ELF-1 (cell line): Measurements from ENCODE around the gene TBL3.
"Not testable (repeated sequence)": the region's sequence is repeated elsewhere in the genome, so short reads cannot be mapped to it uniquely, and the experiment has no call there.

Experiments
- DNase-seq: peaks from one replicate; pipeline ENCODE4 v3.0.0-alpha.2; 2016; ENCODE audit warnings: low read depth, low spot score

The TBL3 gene

GRCh38 chr16:1942810-1943726 is 28.8 kb upstream of the TBL3 start, which contains the start of gene MSRB1:
Gene MSRB1, minus strand, starts transcription at chr16:1943199. Its CDS starts 43 bp downstream, at chr16:1943156.
- peak; percentile 98 for DNase-seq

GRCh38 chr16:1944612-1945199 is 27.1 kb upstream of the TBL3 start:
- no peak for DNase-seq

- DNase-seq: no peak
Observed at GRCh38 chr16:1945559-1946391, 26.1 kb upstream of the TBL3 start.

DNA sequence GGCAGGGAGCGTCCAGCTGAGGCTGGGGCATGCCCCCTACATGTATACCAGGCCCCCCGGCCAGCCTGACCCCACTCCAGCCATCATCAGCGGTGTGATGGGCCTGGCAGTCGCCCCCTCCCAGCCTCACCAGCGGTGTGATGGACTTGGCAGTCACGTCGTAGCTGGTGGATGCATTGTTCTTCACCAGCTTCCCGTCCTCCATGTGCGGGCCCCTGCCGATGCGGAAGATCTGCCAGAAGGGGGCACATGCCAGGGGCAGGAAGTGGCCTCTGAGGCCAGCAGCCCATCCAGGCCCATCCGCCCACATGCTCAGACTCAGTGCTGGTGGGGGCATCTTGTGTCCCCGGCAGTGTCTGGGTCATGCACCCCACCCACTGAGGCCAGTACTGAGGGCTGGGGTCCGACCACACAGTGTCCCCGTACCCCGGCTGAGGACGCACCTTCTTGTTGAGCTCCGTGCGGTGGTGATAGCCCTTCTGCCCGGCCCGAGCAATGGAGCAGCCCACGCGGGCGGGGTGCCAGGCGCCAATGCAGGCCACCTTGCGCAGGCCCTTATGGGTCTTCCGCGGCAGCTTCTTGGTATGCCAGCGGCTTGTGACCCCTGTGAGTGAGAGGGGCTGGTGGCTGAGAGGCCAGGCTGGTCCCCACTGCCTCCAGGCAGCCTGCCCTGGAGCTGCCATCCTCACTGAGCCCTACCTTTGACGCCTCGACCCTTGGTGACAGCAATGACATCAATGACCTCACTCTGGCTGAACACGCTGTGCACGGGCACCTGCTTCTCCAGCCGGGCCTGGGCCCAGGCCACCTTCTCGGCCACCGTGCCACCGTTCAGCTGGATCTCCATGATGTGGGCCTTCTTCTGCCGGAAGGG is 25.1 kb upstream of the TBL3 start:
- DNase-seq: no peak

- DNase-seq: no peak
Observed at GRCh38 chr16:1947369-1947670, 24.5 kb upstream of the TBL3 start.

DNA sequence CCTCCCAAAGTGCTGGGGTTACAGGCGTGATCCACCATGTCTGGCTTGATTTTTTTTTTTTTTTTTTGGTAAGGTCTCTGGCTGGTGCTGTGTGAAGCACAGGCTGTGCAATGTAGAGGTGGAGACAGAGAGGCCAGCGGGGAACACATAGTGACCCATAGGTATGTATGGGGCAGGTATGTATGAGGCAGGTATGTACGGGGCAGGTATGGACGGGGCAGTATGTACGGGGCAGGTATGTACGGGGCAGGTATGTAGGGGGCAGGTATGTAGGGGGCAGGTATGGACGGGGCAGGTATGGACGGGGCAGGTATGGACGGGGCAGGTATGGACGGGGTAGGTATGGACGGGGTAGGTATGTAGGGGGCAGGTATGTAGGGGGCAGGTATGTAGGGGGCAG is 22.3 kb upstream of the TBL3 start:
- DNase-seq: no peak

DNA sequence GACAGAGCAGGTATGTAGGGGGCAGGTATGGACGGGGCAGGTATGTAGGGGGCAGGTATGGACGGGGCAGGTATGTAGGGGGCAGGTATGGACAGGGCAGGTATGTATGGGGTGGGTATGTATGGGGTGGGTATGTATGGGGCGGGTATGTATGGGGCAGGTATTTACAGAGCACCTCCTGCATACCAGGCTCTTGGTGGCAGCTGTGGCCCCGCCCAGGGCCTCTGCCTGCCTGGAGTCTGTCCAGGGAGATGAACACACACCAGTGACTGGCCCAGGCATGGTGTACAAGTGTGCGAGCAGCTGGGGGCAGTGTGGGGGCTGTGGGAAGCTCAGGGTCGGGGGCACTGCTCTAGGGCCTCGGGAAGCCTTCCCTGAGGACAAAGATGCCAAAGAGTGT is 21.8 kb upstream of the TBL3 start:
- no peak for DNase-seq

- no peak for DNase-seq
Observed at GRCh38 chr16:1950559-1950958, 21.3 kb upstream of the TBL3 start.

DNA sequence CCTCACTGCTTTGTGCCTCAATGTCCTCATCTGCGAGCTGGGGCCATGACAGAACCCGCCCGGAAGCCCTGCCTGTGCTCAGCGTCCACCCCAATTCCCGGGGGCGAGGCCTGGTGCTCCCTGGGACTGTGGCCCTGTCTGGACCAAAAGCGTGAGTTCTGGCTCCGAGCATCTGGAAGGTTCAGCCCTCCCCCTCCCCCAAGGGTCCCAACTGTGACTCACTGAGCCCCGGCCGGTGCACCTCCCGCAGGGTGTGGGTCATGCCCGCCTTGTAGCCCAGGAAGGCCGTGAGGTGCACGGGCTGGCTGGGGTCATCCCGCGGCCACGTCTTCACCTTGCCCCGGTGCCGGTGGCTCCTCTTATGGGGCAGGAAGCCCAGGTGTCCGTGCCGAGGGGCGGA is 18.1 kb upstream of the TBL3 start:
- no peak for DNase-seq

GRCh38 chr16:1957434-1958142 is 14.3 kb upstream of the TBL3 start:
- not testable (repeated sequence) for DNase-seq

DNA sequence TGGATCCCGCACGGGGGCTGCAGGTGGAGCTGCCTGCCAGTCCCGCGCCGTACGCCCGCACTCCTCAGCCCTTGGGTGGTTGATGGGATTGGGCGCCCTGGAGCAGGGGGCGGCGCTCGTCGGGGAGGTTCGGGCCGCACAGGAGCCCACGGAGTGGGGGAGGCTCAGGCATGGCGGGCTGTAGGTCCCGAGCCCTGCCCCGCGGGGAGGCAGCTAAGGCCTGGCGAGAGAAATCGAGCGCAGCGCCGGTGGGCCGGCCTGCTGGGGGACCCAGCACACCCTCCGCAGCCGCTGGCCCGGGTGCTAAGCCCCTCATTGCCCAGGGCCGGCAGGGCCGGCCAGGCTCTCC is 13.7 kb upstream of the TBL3 start:
- DNase-seq: not testable (repeated sequence)

DNA sequence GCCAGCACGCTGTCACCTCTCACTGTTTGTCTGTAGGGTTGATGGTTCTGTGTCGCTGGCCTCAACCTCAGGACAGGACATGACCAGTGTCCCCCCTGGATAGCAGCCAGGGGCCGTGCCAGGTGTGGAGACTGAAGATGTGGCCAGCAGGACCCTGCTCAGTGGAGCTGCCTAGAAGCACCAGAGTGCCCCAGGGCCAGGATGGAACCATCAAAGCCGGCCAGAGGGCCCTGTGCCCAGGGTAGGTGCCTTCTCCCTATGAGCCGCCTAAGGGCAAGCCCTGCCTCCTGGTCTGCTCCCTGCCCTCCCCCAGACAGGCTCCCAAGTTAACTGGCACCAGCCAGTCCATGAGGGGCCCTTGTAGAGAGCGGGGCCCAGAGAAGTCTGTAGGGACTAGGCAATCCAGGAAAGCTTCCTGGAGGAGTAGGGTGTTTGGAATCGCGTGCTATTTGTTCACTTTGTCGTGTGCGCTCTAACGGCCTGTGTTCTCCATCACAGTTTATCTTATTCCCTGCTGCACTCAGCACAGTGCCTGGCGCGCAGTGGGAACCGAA is 13.1 kb upstream of the TBL3 start:
- peak; percentile 14 for DNase-seq

GRCh38 chr16:1959269-1960039 is 12.4 kb upstream of the TBL3 start, which contains the start of gene NDUFB10:
Gene NDUFB10, plus strand, starts transcription at chr16:1959538. Its CDS starts 87 bp downstream, at chr16:1959625.
- peak; percentile 94 for DNase-seq

- DNase-seq: peak; percentile 82
Observed at GRCh38 chr16:1960665-1961630, 10.9 kb upstream of the TBL3 start.

GRCh38 chr16:1961651-1962067 is 10.2 kb upstream of the TBL3 start:
- peak; percentile 67 for DNase-seq

GRCh38 chr16:1962161-1963153 is 9.4 kb upstream of the TBL3 start:
- DNase-seq: peak; percentile 34
